H1 (cell line): ENCODE data around the gene CHPF. TPM values are rescaled to one million over a fixed set of nuclear protein-coding genes. Genes with fewer than 3 reads are reported as not detected.

ENCODE experiments used
- polyA plus RNA-seq, 7 experiments: library from polyadenylated mRNA; depleted of rRNA in 3 of 7; stranded (reverse) in 5 of 7; unstranded in 2 of 7; fragments of >200 nt in 5 of 7; fragments of 200-250 nt in 2 of 7; gene quantifications; 1 replicate in 5 of 7; 2 replicates in 1 of 7; 4 replicates in 1 of 7; pipeline versions ENCODE4 v1.2.1 to v1.2.3, GENCODE V29; 2011 to 2013; ENCODE audit warnings: missing spikeins in 2 of 7, mixed read lengths in 2 of 7
- total RNA-seq: library from RNA; stranded (reverse); fragmentation: NEBNext Ultra II Directional; extraction: Animal tissue kit (Norgen Biotek cat#: 25700); gene quantifications from 2 replicates; pipeline ENCODE4 v1.2.1, GENCODE V29; 2021
- TF ChIP-seq, protein P1 (sequence below), 3 experiments: IDR thresholded peaks; 1 replicate in 2 of 3; 2 replicates in 1 of 3; pipeline versions ENCODE4 v1.5.1 to v1.6.1; 2011; ENCODE audit warnings: low read length in 3 of 3, mild to moderate bottlenecking in 3 of 3, inconsistent platforms in 2 of 3, low read depth in 1 of 3, moderate library complexity in 1 of 3; ENCODE audit not compliant: insufficient read depth in 1 of 3; ENCODE audit errors: control extremely low read depth in 1 of 3

Gene CHPF
- total and polyA plus RNA-seq, 2 of the 8 experiments (the other 6 are each of a cell fraction or from before 2014, with no cell fraction given), result 62.9 to 67.3 TPM

DNA sequence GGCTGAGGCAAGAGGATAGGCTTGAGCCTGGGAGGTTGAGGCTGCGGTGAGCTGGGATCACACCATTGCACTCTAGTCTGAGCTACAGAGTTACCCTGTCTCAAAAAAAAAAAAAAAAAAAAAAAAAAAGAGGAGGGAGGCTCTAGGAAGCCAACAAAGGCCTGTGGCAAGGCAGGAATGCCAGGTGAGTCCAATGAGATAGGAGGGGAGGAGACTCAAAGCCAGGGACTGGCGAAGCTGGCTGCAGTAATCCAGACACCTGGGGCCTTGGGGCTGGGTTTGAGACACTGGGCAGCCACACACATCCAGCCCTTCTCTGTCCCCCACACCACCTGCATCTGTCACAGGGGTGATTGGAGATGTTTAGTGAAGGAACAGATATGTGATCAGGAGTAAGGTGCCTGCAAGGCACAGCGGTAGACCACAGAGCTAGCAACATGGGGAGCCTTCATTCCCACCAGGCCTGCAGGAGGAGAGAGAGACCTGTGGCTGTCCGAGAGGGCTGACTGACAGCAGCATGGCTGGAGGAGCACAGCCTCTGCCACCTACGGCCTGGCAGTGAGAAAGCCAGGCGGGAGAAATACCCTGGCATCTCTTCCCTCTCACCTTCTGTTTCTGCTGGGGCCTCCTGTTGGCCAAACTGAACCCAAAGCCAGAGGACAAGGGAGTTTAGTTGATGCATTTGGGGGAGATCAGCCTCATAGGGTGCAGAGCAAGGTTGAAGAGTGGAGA, 9.5 kb downstream of the CHPF start (continued):
- TF ChIP-seq, protein P1, sequence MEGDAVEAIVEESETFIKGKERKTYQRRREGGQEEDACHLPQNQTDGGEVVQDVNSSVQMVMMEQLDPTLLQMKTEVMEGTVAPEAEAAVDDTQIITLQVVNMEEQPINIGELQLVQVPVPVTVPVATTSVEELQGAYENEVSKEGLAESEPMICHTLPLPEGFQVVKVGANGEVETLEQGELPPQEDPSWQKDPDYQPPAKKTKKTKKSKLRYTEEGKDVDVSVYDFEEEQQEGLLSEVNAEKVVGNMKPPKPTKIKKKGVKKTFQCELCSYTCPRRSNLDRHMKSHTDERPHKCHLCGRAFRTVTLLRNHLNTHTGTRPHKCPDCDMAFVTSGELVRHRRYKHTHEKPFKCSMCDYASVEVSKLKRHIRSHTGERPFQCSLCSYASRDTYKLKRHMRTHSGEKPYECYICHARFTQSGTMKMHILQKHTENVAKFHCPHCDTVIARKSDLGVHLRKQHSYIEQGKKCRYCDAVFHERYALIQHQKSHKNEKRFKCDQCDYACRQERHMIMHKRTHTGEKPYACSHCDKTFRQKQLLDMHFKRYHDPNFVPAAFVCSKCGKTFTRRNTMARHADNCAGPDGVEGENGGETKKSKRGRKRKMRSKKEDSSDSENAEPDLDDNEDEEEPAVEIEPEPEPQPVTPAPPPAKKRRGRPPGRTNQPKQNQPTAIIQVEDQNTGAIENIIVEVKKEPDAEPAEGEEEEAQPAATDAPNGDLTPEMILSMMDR (IDR thresholded peaks at IDR 0.05; ENCODE audit: control extremely low read depth in 1 of 3, insufficient read depth in 1 of 3, low read depth in 1 of 3, low read length in 3 of 3), result no peak
- TF ChIP-seq, all 59 proteins: peak for 0
